Neural progenitor cell (in vitro differentiated cells): ENCODE results near the gene TM9SF3. TPM values are rescaled to one million over a fixed set of nuclear protein-coding genes. Genes with fewer than 3 reads are reported as not detected.

Source experiments
- DNase-seq: peaks from one replicate; pipeline ENCODE4 v3.0.0-alpha.2; 2016; ENCODE audit warnings: low spot score
- H2AFZ ChIP-seq: fragments of 200-600 bp; sonication (generic); replicated peaks from 2 replicates; pipeline ENCODE4 v1.6.1; 2016; ENCODE audit warnings: antibody characterized with exemption
- H3F3A ChIP-seq: fragments of 200-600 bp; sonication (generic); 2 replicates; pipeline ENCODE4 v1.6.1; 2016; ENCODE audit warnings: antibody characterized with exemption, low read depth
- H3K27ac ChIP-seq: fragments of 200-600 bp; sonication (generic); 2 replicates; pipeline ENCODE4 v1.5.1; 2016; ENCODE audit warnings: mild to moderate bottlenecking
- H3K27me3 ChIP-seq: fragments of 200-600 bp; sonication (generic); 2 replicates; pipeline ENCODE4 v1.6.1; 2016; ENCODE audit warnings: mild to moderate bottlenecking, moderate library complexity
- H3K36me3 ChIP-seq: fragments of 200-600 bp; sonication (generic); 2 replicates; pipeline ENCODE4 v1.5.1; 2016
- H3K4me1 ChIP-seq: fragments of 200-600 bp; sonication (generic); 2 replicates; pipeline ENCODE4 v1.6.1; 2016; ENCODE audit warnings: mixed run types
- H3K4me2 ChIP-seq: fragments of 200-600 bp; sonication (generic); 2 replicates; pipeline ENCODE4 v1.6.1; 2016
- H3K4me3 ChIP-seq: fragments of 200-600 bp; sonication (generic); 2 replicates; pipeline ENCODE4 v1.5.1; 2016
- H3K79me2 ChIP-seq: fragments of 200-600 bp; sonication (generic); 2 replicates; pipeline ENCODE4 v1.6.1; 2016; ENCODE audit warnings: low read depth
- H3K9ac ChIP-seq: fragments of 200-600 bp; sonication (generic); 2 replicates; pipeline ENCODE4 v1.6.1; 2016
- H3K9me3 ChIP-seq: fragments of 200-600 bp; sonication (generic); 2 replicates; pipeline ENCODE4 v1.5.1; 2016; ENCODE audit warnings: low read depth
- H4K20me1 ChIP-seq: fragments of 200-600 bp; sonication (generic); 2 replicates; pipeline ENCODE4 v1.6.1; 2016; ENCODE audit warnings: low read depth
- H3K27ac Mint-ChIP-seq: 3 replicates; pipeline ENCODE4 v1.8.0; 2021; ENCODE audit warnings: mixed read lengths
- H3K27me3 Mint-ChIP-seq: 2 replicates; pipeline ENCODE4 v1.8.0; 2022; ENCODE audit warnings: low read depth, mild to moderate bottlenecking, inconsistent platforms, moderate library complexity, mixed read lengths; ENCODE audit not compliant: insufficient read depth
- H3K36me3 Mint-ChIP-seq: 3 replicates; pipeline ENCODE4 v1.8.0; 2021; ENCODE audit warnings: mixed read lengths
- H3K4me1 Mint-ChIP-seq: 3 replicates; pipeline ENCODE4 v1.8.0; 2021; ENCODE audit warnings: mixed read lengths
- H3K4me3 Mint-ChIP-seq: 3 replicates; pipeline ENCODE4 v1.8.0; 2021; ENCODE audit warnings: mild to moderate bottlenecking, moderate library complexity, mixed read lengths
- H3K9me3 Mint-ChIP-seq: 3 replicates; pipeline ENCODE4 v1.8.0; 2020; ENCODE audit warnings: mixed read lengths
- EZH2 ChIP-seq: fragments of 200-600 bp; sonication (generic); IDR thresholded peaks from 2 replicates; pipeline ENCODE4 v1.6.1; 2017; ENCODE audit warnings: antibody characterized with exemption, mild to moderate bottlenecking, moderate library complexity
- EZH2phosphoT487 ChIP-seq: fragments of 200-600 bp; sonication (generic); IDR thresholded peaks from 2 replicates; pipeline ENCODE4 v1.6.1; 2017; ENCODE audit warnings: antibody characterized with exemption
- total RNA-seq: library from RNA; depleted of rRNA; stranded (reverse); fragments of >200 nt; gene quantifications from 2 replicates; pipeline ENCODE4 v1.2.3, GENCODE V29; 2015; ENCODE audit warnings: low replicate concordance
- TF ChIP-seq, protein P1 (sequence below): fragments of 200-600 bp; sonication (generic); IDR thresholded peaks from 2 replicates; pipeline ENCODE4 v1.5.1; 2017; ENCODE audit warnings: antibody characterized with exemption, mild to moderate bottlenecking

The TM9SF3 gene
- total RNA-seq, 1 donor from 2014 or later: 122 TPM

DNA sequence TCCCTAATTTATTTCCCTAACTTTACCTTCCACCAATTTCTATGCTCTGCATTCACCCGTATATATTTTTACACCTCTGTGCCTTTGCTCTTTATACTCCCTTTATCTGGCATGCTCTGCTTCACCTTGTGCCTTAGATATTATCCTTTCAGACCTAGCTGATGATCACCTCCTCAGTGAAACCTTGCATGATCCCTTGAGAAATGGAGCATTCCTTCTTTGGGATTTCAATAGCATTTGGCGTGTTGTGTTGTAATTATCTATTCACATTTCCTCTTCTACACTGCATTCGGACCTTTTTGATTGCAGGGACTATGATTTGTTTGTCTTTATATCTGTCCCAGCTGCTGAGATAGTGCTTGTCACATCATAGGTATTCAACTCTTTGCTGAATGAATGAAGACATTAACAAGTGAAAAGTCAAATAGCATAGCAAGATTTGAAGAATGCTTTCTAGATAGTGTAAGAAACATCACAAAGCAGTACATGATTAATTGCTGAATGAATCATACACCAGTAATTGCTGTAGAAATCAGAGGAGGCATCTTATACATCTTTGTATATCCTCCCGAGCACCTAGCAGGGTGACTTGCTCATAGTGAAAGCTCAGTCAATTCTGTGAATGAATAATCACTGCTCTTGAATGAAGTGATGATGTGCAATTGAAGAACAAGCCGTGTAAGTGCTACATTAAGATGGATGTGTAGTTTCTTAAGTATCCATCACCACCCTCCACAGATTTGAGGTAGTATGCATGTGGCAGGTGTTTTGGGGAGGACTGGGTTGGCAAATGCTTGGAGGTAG lies 2.0 kb upstream of the TM9SF3 start:
- no peaks in the 10 kb centered on the region for H3K9me3 Mint-ChIP-seq
- H3K27ac Mint-ChIP-seq: no peak overlapping the region

DNA sequence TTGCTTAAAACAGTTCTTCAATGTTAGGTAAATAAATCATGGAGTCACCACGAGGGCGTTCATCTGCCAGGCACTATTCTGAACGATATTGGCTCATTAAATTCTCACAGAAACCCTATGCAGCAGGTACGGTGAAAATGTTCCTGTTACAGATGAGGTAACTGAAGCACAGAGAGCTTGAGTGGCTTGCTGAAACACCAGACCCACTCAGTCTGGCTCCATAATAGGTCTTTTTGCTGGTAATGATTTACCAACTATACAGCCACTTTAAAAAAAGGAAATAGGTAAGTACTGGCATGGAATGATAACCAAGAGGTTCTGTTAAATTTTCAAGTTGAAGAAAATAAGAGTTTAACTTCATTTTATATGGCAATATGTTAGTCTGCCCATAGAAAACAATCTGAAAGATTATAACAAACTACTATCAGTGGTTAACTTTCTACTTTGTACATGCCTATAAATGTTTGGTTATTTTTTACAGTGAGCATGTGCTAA lies 1.3 kb upstream of the TM9SF3 start:
- Histone ChIP-seq H4K20me1 (peaks cover 34% of the 10 kb centered on the region), H3K9me3 (no peaks in the 10 kb centered on the region), H3K4me1 (peaks cover 20% of the 10 kb centered on the region), H3K79me2 (peaks cover 44% of the 10 kb centered on the region), H3K27me3 (no peaks in the 10 kb centered on the region), H3K36me3 (no peaks in the 10 kb centered on the region), H3K4me3 (peak overlapping the region; percentile 81), H2AFZ (no peak overlapping the region), H3K27ac (no peak overlapping the region), H3F3A (peaks cover 10% of the 10 kb centered on the region), H3K9ac (no peak overlapping the region), H3K4me2 (peak overlapping the region; percentile 96)
- Mint-ChIP-seq H3K27ac (no peak overlapping the region), H3K36me3 (no peaks in the 10 kb centered on the region), H3K4me1 (peaks cover 18% of the 10 kb centered on the region), H3K4me3 (no peak overlapping the region), H3K9me3 (no peaks in the 10 kb centered on the region), H3K27me3 (no peaks in the 10 kb centered on the region)
- TF ChIP-seq EZH2: no peak
- TF ChIP-seq, protein P1, sequence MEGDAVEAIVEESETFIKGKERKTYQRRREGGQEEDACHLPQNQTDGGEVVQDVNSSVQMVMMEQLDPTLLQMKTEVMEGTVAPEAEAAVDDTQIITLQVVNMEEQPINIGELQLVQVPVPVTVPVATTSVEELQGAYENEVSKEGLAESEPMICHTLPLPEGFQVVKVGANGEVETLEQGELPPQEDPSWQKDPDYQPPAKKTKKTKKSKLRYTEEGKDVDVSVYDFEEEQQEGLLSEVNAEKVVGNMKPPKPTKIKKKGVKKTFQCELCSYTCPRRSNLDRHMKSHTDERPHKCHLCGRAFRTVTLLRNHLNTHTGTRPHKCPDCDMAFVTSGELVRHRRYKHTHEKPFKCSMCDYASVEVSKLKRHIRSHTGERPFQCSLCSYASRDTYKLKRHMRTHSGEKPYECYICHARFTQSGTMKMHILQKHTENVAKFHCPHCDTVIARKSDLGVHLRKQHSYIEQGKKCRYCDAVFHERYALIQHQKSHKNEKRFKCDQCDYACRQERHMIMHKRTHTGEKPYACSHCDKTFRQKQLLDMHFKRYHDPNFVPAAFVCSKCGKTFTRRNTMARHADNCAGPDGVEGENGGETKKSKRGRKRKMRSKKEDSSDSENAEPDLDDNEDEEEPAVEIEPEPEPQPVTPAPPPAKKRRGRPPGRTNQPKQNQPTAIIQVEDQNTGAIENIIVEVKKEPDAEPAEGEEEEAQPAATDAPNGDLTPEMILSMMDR: no peak
- TF ChIP-seq EZH2phosphoT487: no peak
- no peak for DNase-seq

More for the DNA sequence above, 2.0 kb upstream of the TM9SF3 start:
- Histone ChIP-seq H3K9me3 (no peaks in the 10 kb centered on the region), H3F3A (peaks cover 10% of the 10 kb centered on the region), H3K36me3 (no peaks in the 10 kb centered on the region), H3K27me3 (no peaks in the 10 kb centered on the region), H3K4me3 (no peak overlapping the region), H3K9ac (no peak overlapping the region), H4K20me1 (peaks cover 27% of the 10 kb centered on the region), H2AFZ (no peak overlapping the region), H3K4me2 (no peak overlapping the region), H3K4me1 (peaks cover 20% of the 10 kb centered on the region), H3K27ac (no peak overlapping the region), H3K79me2 (peaks cover 37% of the 10 kb centered on the region)
- H3K36me3 Mint-ChIP-seq: no peaks in the 10 kb centered on the region
- H3K27me3 Mint-ChIP-seq: no peaks in the 10 kb centered on the region
- peaks cover 15% of the 10 kb centered on the region for H3K4me1 Mint-ChIP-seq
- H3K4me3 Mint-ChIP-seq: no peak overlapping the region
- DNase-seq: no peak
- no peak for TF ChIP-seq EZH2phosphoT487
- TF ChIP-seq, protein P1: no peak
- TF ChIP-seq EZH2: no peak

DNA sequence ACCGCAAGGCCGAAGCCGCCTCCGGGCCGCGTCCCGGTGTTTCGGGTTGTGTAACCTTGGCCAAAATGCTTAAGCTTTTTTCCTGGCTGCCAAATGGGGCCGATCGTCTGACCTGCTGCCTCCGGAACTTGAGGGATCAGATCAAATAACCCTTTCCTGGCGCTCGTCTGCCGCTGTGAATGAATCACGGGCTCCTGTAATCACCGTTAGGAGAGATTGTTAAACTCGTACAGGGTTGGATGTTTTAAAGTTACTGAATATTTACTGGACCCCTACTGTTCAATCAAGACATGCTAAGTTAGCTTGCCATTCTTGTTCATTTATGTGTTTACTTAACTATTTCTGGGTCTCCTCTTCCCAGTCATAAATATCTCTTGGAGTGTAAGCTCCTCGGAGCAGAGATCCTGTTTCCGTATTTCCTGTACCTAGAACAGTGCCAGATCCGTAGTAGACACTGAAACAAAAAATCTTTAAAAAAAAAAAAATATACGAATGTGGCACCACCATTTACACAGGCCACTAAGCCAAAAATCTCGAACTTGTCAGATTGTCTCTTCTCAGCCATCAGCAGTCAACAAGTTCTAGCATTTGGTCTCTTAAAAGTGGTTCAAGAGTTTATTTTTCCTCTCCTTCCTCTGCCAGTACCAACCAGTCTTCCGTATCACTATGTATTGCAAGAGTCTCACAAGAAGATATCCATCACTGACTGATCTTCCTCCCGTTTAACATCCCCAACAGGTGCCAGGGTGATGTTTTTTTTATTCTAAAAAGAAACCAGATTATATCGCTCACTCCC lies 650 bp upstream of the TM9SF3 start:
- TF ChIP-seq EZH2phosphoT487 (no peak), EZH2 (no peak)
- TF ChIP-seq, protein P1: no peak
- Histone ChIP-seq H4K20me1 (peaks cover 38% of the 10 kb centered on the region), H3K79me2 (peaks cover 50% of the 10 kb centered on the region), H3K9ac (peak overlapping the region; percentile 95), H3K4me1 (peaks cover 20% of the 10 kb centered on the region), H3K27ac (peak overlapping the region; percentile 97), H3K9me3 (no peaks in the 10 kb centered on the region), H3K4me3 (peak overlapping the region; percentile 81), H2AFZ (peak overlapping the region; percentile 77), H3F3A (peaks cover 10% of the 10 kb centered on the region), H3K27me3 (no peaks in the 10 kb centered on the region), H3K36me3 (no peaks in the 10 kb centered on the region), H3K4me2 (peak overlapping the region; percentile 96)
- Mint-ChIP-seq H3K4me1 (peaks cover 19% of the 10 kb centered on the region), H3K9me3 (no peaks in the 10 kb centered on the region), H3K27me3 (no peaks in the 10 kb centered on the region), H3K27ac (peak overlapping the region; percentile 99), H3K36me3 (no peaks in the 10 kb centered on the region), H3K4me3 (no peak overlapping the region)
- DNase-seq: no peak
